ENCODE measurements around the gene CTAGE1.
"Not testable (repeated sequence)": the region's sequence is repeated elsewhere in the genome, so short reads cannot be mapped to it uniquely, and the experiment has no call there.

The CTAGE1 gene

DNA sequence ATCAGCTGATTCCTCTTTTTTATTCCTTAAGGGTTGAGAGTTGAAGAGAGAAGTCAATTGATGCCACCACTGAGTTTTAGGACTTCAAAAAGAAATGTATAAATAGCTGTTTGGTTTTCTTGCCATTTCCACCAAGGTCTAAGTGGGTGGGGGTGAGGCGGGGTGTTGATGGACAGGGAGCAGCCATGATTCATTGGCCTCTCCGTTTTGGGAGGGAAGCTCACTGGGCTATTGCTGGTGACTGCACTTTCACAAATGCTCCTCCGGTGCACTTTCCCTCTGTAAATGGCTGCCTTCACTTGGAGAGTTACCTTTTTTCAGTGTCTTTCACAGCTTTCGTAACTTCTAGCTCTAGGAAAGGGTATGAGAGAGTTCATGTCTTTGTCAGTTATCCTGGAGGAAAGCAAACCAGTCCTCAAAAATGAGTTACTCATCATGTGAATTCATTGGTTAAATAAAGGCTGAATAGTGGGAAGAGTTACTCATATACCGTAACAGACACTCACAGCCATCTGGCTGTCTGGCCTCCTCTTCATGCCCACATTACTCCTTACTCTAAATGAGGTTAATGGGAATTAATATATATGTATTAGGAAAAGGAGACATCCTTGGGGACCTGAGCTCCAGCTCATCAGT is 17.4 kb upstream of the CTAGE1 start:
- no peak for DNase-seq

GRCh38 chr18:22433956-22434355 is 16.2 kb upstream of the CTAGE1 start:
- no peak for DNase-seq

- no peak for DNase-seq
Observed at GRCh38 chr18:22432657-22433137, 15.0 kb upstream of the CTAGE1 start.

DNA sequence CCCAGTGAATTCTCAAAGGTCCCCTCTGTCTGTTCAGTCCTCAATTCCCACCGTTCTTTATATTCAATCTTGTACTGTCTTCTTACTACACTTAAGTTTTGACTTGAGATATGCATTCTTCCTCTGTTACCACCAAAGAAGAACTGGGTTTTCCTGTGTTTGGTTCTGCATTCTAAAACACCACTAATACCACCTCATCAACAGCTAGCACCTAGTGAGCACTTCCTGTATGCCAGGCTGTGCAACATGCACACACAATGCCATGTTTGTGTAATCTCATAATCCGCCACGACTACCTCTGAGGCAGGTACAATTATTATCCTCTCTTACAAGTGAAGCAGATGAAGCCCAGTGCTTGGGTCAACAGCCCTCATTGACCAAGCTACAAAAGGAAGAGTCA is 11.8 kb upstream of the CTAGE1 start:
- no peak for DNase-seq

DNA sequence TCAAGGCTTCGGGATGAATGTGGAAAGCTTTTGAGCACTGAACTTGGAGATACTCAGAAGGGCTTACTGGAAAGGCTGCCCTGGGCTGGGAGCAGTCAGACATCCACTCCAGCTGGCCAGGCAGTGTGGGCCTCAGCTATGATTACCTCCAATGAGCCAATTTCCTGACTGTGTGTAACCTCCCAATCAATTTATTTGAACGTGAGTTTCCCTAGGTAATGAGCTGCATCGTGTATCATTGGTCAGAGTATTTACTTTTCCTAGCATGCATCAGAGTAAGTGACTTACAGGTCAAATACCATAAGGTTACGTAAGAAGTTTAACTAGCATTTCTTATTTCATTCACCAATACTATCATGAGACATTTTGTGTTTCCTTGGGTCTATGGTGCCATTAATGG is 11.0 kb upstream of the CTAGE1 start:
- DNase-seq, result no peak

GRCh38 chr18:22427822-22428549 is 10.3 kb upstream of the CTAGE1 start:
- DNase-seq, result no peak

- DNase-seq, result no peak
Observed at GRCh38 chr18:22424565-22424963, 6.8 kb upstream of the CTAGE1 start.

- no peak for DNase-seq
Observed at GRCh38 chr18:22423878-22424564, 6.3 kb upstream of the CTAGE1 start.

DNA sequence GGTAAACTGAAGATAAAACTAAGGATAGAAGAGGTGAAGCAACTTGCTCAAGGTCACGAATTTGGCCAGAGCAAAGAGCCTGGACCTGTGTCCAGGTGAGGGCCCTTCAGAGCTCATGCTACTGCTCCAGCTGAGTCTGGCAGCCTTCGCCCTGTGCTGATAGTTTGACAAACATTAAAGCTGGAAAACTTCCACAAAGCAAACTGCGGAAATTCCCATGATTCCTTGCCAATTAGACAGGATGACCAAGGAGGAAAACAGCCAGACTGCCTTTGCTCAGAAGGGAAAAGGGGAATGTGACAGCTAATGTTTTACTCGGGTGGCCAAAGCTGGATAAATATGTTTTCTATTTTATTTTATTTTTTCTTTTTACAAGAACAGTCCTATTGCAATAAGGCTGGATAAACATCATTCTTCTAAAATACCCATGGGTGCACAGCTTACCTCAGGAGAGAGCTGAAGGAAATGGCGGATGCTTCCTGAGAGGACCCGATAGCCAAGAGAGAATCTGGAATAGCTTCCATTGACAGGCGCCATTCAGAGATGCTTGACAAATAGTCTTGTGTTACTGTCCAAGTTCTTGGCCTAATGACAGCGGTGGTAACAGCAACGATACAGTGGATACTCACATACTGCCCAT is 5.3 kb upstream of the CTAGE1 start:
- no peak for DNase-seq

GRCh38 chr18:22420652-22421051 is 2.9 kb upstream of the CTAGE1 start:
- DNase-seq, result no peak

- DNase-seq, result no peak
Observed at GRCh38 chr18:22412176-22412911, 5.4 kb downstream of the CTAGE1 start.

DNA sequence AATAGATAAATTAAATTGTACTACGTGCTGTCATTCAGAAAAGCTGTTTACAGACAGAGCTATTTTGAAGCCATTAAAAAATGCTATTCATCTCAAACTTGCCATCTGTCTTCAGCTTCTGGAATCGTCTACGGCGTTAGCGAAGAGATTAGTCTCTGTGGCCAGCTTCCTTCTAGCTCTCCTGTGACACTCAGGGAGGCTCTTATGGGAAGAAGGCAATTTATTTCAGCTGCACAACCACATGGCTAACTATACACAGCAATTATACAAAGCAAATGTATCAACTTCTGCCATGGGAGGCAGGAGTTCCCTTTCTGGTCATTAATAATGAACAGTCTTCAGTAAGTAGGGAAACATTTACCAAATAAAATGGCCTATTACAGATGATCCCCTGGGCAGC is 6.3 kb downstream of the CTAGE1 start:
- no peak for DNase-seq

DNA sequence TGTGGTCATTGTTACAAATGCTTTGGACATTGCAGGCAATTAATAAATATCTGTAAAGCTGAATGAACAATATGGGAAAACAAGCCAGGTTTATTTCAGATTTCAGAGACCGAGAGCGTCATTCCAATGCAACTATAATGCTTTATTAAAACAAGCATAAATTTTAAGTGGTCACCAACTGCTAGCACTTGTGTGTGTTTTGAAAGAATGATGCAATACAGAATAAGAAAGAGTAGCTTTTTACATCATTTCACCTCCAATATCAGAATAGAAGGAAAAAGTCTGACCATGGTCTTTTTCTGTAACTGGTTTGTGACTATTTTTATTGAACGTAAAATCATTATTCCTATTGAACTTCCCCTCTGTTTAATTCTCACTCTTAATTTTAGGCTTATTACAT is 7.6 kb downstream of the CTAGE1 start:
- DNase-seq, result no peak

DNA sequence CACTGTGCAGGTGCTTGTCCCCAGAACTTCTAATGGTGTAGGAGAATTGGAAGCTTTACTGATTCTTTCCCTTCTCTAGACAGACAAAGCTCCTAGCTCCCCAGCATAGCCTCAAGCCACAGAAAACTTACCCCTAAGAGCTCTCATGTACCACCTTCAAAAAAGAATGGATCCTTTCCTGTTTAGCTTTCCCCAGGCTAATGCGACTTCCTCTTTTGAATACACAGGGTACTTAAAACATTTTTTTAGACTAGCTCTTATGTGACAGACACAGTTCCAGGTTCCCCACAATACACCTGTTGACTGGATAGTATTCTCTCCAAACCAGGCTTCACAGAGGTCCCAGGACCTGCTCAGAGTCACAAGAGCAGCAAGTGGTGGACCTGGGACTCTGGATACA is 8.3 kb downstream of the CTAGE1 start:
- no peak for DNase-seq

- DNase-seq, result no peak
Observed at GRCh38 chr18:22408059-22408458, 9.7 kb downstream of the CTAGE1 start.

DNA sequence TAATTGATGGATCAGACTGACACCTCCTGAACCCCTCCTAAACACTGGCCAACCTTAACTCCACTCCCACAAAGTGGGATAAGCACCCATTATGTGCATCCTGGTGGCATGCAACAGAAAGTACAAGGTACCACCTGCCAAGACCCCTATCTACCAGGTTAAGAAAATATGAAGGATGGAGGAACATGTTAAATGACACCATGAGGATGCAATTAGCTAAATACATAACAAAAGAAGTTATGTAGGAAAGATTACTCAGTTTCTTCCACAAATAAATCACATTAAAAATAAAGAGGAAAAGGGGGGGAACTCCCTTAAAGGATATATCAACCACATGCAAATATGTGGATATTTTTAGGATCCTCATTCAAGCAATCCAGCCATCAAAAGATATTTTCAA is 12.6 kb downstream of the CTAGE1 start:
- DNase-seq, result no peak

DNA sequence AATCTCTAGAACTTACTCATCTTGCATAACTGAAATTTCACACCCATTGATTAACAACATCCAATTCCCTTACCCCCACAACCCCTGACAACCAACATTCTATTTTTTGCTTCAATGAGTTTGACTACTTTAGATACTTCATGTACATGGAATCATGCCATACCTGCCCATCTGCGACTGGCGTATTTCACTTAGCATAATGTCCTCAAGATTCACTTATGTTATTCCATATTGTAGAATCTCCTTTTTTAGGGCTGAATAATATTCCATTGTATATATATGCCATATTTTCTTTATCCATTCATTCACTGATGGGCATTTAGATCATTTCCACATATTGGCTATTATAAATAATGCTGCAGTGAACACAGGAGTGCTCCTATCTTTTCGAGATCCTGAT is 13.8 kb downstream of the CTAGE1 start:
- DNase-seq, result no peak

DNA sequence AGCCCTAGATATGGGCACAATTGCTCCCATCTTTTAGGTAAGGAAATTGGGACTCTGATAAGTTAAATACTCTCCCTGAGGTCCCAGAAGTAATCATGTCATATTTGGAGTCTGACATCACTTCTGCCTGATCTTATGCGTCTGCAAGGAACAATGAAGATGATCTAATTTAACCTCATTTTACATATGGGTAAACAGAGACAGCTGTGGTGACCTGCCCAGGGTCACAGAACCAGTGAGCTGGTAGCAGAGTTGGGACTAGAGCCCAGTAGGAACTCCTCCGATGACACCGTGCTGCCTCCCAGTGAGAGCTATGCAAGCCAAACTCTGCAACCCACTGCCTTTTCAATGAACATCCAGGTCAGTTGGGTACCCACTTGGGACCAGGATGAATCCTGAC is 17.8 kb downstream of the CTAGE1 start:
- DNase-seq, result no peak

DNA sequence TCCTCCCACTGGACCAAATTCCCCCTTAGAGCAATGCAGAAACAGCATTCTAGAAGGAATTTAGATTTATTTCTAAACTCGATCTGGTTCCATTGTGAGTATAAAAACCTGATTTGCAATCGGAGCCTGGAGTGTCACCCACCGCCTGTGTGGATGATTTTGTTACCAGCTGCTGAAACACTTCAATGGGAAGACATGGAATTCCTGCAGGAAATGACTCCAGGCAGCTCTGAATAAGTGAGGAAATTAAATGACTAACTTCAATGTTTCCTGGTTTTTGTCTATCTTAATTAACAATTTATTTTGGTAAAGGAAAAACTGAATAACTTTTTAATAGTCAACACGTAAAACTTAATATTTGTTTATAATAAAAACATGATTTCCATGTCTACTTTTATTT is 19.3 kb downstream of the CTAGE1 start:
- DNase-seq, result no peak

GRCh38 chr18:22394428-22394827 is 23.3 kb downstream of the CTAGE1 start:
- DNase-seq, result no peak

- not testable (repeated sequence) for DNase-seq
Observed at GRCh38 chr18:22393164-22393563, 24.6 kb downstream of the CTAGE1 start.

GRCh38 chr18:22391407-22392345 is 26.0 kb downstream of the CTAGE1 start:
- peak; percentile 15 for DNase-seq
